ENCODE data around the gene ELAVL3.
"Not testable (repeated sequence)": the region's sequence is repeated elsewhere in the genome, so short reads cannot be mapped to it uniquely, and the experiment has no call there.

ELAVL3 gene

DNA sequence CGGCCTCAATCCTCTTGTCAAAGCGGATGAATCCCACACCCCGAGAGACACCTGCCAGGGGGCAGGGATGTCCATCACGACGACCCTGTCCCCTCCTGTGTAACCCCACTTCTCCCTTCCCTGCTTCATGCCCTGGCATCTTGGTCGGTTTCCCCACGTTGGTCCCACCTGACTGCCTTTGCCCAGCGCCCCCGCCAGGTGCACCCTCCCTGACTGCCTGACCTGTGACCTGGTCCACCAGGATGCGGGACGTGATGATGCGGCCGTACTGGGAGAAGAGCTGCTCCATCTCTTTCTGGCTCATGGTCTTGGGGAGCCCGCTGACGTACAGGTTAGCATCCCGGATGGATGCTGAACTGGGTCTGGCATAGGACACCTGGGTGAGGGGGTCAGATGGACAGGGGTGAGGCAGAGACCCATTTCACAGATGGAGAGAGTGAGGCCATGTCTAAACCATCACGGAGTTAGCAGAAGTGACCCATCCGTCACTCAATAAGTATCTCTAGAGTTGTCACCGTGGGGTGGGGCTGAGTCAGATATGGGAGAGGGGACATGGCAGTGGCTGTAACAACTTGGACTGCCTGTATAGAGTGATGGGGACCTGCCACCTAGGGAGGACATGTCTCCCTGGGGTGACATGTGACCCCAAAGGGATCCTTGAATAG is 22.5 kb downstream of the ELAVL3 start:
- no peak for DNase-seq

DNA sequence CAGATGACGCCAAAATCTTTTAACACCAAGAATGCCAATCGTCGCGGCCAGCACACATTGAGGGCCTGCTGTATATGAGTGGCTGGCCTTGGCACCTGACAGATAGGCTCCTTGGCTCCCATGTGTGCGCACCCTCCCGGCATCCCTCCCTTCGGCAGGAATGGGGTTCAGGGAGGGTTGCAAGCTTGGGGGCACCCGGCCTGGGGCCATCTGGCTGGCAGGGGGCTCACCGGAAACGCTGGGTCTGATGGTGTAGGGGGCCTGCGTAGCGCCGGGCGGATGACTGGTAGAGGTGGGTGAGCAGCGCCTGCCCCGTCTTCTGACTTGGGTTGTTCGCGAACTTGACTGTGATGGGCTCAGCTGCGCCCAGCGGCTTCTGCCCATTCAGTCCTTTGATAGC is 23.0 kb downstream of the ELAVL3 start:
- DNase-seq = no peak

DNA sequence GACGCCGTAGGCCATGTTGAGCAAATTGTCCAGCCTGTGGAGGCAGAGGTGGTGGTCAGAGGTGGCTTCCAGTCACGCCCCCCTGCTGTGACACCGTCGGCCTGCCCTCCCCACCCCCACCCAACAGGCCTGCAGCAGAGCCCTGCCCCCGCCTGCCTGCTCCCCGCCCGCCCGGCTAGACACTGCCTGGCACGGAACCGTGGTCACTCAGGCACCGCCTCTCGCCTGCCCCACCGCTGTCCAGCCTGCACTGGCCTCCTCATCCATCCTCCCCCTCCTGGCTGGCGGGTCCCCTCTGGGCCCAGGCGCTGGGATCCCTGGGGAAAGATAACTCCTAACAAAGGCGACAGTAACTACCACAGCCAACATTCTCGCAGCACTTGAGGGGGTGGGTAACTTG is 23.7 kb downstream of the ELAVL3 start:
- DNase-seq = peak; percentile 77

GRCh38 chr19:11456659-11457058 is 24.2 kb downstream of the ELAVL3 start:
- no peak for DNase-seq

- not testable (repeated sequence) for DNase-seq
Observed at GRCh38 chr19:11455233-11455554, 25.7 kb downstream of the ELAVL3 start.

DNA sequence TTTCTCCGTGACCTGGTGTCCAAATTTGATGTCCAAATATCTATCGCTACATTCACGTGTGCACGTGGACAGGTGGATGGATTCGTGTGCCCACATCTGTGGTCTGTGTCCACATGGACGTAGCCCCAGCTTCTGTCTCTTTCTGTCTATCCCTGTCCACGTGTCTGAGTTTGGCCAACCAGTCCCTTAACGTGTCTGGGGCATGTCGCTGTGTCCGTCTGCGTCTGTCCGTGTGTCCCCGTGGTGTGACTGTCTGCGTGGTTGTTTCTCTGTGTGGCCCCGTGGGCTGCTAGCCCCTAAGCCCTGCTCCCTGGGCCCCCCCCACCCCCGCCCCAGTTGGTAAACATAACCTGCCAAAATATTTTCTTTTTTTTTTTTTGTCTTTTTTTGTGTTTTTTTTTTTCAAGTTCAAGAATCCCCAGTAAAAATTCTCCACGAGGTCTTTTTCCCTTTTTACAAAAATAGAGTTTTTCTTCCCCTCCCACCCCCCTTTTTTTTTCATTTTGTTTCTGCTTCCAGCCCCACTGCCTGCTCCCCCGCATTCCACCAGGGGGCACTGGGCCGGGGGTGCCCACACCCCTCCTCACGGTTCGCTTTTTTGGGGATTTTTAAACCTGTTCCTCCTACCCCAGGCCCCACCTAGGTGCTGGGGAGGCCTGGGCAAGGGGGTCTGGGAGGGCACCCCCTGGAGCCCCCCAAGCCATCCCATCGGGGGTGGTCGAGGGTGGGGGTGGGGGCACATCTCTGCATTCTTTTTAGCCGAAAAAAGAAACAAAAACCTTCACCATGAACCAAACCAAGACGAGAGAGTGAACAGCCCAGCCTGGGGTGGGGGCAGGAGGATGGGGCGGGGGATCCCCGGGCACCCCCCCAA is 27.1 kb downstream of the ELAVL3 start:
- DNase-seq = no peak

GRCh38 chr19:11452620-11453310 is 28.1 kb downstream of the ELAVL3 start:
- no peak for DNase-seq

DNA sequence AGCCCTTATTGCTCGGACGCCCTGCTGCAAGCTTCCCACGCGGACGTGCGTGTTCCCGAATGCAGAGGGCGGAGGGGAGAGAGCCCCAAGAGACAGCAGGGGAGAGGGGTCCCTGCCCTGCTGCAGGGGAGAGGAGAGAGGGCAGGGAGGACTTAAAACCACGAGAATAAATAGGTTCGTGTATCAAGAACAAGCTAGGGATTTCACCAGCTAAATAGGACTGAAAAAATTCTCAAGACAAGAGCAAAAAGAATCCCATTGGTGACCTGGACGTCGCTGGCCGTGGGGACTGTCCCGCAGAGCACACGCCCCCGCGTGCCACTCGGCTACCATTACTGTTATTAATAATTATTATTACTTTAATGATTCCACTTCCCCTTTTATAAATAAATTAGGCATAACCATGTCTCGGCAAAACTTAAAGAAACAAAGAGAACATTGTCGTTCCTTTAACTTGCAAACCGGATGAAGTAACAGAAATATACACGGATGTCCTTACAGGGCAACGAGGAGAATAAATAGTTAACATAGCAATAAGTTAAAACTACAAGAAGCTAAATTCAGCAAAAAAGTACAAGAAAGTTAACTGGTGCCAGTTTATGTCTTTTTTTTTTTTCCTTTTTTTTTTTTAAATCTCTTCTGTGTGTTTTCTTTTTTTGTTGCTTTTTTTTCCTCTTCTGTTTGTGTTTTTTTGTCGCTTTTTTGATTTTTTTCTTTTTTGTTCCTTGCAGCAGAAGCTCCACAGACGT is 28.8 kb downstream of the ELAVL3 start:
- no peak for DNase-seq

- DNase-seq = no peak
Observed at GRCh38 chr19:11451327-11451870, 29.4 kb downstream of the ELAVL3 start.

DNA sequence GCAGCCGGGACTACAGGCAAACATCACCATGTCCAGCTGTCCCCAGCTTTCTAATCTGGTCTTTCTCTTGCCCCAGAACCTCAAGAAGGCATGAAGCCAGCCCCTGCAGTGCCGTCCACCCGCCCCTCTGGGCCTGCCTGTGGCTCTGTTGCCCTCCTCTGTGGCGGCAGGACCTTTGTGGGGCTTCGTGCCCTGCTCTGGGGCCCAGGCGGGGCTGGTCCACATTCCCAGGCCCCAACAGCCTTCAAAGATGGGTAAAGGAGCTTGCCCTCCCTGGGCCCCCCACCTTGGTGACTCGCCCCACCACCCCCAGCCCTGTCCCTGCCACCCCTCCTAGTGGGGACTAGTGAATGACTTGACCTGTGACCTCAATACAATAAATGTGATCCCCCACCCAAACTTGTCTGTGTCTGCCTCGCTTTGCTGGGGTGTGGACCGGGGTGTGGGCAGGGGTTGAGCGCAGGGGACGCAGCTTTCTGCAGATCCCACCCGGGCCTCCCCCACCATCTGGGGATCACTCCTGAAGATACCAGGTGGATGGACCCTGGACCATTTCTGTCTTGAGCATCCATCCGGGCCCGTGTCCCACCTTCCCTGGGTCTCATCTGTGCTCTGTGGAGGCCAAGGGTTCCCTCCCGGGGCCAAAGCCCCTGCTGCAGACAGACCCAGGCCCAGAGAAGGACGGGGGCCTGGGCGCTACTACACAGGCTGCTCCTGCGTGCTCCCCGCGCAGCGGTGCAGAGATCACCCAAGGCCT is 30.1 kb downstream of the ELAVL3 start:
- no peak for DNase-seq

DNA sequence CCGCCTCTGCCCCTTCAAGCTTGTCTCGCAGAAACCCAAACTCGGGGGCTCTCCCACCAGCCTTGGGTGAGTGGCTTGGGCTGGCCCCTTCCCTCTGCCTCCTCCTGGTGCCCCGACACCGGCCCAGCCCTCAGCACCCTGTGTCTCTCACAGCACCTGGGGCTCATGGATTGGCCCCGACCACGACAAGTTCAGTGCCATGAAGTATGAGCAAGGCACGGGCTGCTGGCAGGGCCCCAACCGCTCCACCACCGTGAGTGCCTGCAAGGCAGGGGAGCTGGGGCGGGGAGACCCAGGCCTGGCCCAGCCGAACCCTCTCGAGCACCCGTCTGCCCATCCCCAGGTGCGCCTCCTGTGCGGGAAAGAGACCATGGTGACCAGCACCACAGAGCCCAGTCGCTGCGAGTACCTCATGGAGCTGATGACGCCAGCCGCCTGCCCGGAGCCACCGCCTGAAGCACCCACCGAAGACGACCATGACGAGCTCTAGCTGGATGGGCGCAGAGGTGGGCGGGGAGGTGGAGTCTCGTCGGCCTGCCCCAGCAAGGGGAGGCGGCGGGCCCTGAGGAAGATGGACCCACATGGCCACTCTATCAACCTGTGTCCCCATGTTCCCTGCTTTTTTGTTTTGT is 31.8 kb downstream of the ELAVL3 start:
- DNase-seq = no peak

GRCh38 chr19:11448410-11448809 is 32.4 kb downstream of the ELAVL3 start:
- no peak for DNase-seq

DNA sequence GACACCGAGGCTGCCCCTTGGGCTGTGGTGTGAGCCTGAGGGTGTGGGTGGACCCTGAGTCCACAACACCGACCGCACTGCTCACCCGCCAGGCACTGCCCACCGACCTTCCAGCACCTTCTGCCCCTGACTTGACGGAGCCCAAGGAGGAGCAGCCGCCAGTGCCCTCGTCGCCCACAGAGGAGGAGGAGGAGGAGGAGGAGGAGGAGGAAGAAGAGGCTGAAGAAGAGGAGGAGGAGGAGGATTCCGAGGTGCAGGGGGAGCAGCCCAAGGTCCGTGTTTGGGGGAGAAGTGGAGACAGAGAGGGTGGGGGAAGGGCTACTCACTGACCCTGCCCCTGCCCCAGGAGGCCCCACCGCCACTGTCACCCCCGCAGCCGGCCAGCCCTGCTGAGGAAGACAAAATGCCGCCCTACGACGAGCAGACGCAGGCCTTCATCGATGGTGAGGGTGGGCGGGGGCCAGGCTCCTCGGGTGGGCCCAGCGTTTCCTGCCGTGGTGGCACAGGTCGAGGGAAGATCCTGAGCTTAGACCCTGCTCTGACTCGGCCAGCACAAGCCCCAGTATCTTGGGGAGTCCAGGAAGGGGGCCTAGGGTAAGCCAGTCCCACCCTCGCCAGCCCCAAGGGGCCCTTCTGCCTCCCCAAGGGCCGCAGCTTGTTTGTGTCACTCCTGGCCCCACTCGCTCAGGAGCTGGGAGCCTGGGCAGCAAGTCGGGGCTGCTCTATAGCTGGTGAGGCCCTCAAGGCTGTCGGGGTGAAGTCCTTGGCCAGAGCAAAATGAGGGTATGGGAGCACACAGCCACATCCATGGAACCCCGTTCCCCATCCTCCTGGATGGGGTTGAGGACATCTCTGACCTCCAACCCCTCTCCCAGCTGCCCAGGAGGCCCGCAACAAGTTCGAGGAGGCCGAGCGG is 33.2 kb downstream of the ELAVL3 start:
- no peak for DNase-seq

GRCh38 chr19:11446652-11447301 is 34.1 kb downstream of the ELAVL3 start:
- DNase-seq = peak; percentile 89

GRCh38 chr19:11446271-11446651 is 34.6 kb downstream of the ELAVL3 start:
- no peak for DNase-seq

GRCh38 chr19:11445141-11445540 is 35.7 kb downstream of the ELAVL3 start:
- no peak for DNase-seq

GRCh38 chr19:11444059-11444458 is 36.8 kb downstream of the ELAVL3 start:
- no peak for DNase-seq

GRCh38 chr19:11437955-11438354 is 42.9 kb downstream of the ELAVL3 start:
- no peak for DNase-seq

DNA sequence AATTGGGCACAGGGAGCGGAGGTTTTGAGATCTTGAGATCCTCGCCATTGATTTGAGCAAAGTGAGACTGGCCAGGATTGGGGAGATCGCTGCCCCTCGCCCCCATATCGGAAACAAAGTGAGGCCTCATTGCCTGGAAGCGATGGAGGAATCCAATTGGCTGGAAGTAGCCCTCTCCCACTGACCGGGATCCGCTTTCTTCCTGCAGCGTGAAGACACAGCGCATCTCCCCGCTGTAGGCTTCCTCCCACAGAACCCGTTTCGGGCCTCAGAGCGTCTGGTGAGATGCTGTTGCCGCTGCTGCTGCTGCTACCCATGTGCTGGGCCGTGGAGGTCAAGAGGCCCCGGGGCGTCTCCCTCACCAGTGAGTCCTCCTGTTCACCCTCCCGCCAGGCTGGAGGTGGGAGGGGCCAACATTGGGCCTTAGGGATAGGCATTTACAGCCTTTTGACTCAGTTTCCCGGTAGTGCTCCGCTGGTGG is 45.0 kb downstream of the ELAVL3 start:
- DNase-seq = no peak

All from midbrain (tissue), 1 donor.